Measurements from ENCODE around the gene RPL35.

RPL35 gene

DNA sequence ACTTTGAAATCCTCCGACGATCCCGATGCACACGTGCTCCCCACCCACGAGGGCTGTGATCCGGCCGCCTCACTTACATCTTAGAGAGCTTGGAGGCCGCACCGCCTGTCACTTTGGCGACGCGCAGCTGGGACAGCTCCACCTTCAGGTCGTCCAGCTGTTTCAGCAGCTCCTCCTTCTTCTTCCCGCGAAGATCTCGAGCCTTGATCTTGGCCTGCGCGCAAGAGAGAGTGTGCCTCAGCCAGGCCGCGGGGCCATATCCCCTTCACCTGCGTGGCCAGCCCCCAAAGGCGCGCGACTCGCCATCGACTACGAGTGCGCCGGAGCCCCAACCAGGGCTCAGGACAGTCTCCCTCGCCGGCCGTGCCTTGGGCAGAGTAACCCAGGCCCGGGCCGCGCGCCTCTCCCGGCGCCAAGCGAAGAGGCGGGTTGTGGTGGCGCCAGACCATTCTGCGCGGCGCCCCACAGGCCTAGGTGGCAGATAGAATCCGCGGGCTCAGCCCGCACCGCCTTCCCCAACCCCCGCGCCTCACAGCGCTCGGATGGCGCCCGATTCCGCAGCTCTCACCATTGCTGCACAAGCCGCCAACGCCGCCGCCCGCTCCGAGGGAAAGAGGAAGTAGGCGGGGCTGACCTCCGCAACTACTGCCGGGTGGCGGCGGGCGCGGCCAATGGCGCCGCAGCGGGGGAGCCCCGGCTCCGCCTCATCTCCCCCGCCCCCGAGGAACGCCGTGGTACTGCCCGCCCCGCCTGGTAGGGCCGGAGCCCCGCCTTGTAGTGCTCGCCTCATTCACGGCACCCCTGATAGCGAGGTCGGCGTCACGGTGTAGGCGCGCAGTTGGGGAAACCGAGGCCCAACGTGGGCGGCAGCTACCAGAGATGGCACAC lies at the start of gene RPL35, which contains the start of gene ARPC5L:
Gene RPL35 (minus strand): TSS at position 616 of the 888 bp plus-strand sequence. CDS start 45 bp downstream, at position 571.
Gene ARPC5L (plus strand): TSS at position 789 of the 888 bp plus-strand sequence. CDS start 7,161 bp downstream, outside the sequence.
- peak; percentile 94 for DNase-seq

DNA sequence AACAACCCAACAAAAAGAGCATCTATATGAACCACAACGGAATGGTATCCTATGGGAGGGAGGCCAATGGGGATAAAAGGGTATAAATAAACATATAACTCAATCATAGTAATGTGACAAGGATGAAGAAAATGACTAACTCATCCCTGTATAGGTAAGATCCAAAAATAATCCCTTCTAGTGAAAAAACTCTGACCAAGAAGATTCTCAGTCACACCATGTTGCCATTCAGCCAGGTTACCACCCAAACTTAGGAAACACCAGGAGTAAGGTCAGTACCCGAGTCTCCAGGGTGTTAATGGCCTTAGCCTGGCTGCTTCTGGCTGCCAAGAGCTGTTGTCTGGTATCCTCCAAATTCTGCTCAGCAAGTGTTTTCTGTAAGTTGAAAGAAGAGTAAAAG lies 46.3 kb upstream of the RPL35 start:
- no peak for DNase-seq

DNA sequence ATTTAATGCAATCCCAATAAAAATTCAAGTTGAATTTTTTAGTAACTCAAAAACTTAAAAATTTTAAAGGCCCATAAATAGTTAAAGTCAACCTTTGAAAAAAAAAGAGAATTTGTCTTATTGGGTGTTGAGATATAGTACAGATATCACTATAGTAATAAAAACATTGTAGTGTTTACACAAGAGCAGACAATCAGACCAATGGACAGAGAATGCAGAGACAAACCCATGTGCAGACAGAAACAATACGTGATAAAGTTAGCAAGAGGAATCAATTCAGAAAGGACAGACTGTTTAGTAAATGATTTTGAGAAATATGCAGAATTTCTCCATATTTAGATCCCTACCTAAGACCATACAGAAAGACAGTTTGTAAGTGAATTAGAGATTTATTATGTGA lies 45.2 kb upstream of the RPL35 start:
- DNase-seq = no peak

DNA sequence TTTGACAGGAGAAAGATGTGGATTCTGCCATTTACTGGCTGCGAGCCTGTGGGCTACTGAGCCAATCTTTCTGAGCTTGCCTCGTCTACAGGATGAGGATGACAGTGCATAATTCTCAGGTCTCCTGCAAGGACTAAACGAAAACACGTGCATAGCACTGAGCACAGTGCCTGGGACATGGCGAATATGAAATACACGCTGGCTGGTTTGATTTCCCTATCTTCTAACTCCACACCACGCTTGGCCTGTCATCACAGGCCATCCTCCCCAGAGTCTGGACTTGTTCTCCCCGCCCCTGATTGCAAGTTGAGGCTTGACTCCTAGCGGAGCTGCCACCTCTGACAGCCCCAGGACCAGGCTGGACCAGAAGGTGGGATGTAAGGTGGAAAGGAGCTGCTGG lies 38.1 kb upstream of the RPL35 start:
- no peak for DNase-seq

DNA sequence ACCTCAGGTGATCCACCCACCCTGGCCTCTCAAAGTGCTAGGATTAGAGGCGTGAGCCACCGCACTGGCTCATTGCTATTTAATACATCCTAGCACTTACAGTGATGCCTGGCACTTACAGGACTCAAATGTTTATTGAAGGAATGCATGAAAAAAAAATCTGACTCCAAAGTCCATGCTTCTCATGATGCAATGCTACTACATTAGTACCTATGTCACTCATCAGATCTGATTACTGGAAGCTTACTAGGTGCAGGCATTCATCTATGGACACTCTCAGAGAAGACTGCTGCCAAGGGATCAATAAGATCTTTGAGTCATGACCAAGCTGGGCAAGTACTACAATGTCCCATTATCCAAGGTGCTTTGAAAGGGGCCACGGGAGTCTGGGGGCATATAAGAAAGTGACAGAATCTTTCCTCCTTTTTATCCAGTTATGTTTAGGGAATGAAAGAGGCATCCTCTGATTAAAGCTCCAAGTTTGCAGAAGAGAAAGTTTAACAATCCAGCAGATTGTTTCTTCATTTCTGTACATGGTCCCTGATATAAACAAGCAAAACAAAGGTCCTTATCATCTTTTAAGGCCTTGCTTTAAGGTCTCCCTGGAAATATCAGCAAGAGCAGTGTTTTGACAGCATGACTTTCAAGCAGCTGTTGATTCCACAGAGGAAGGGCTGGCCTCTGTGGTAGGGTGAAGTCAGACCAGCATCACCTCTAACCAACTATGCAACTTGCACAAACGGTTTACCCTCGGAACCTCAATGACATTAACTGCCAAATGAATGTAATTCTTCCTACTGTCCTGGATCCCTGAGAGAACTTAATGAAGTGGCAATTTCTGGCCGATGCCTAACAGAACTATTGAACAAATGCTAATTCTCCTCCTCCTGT lies 36.1 kb upstream of the RPL35 start:
- DNase-seq = no peak

- no peak for DNase-seq
Observed at GRCh38 chr9:124894741-124895170, 33.0 kb upstream of the RPL35 start.

DNA sequence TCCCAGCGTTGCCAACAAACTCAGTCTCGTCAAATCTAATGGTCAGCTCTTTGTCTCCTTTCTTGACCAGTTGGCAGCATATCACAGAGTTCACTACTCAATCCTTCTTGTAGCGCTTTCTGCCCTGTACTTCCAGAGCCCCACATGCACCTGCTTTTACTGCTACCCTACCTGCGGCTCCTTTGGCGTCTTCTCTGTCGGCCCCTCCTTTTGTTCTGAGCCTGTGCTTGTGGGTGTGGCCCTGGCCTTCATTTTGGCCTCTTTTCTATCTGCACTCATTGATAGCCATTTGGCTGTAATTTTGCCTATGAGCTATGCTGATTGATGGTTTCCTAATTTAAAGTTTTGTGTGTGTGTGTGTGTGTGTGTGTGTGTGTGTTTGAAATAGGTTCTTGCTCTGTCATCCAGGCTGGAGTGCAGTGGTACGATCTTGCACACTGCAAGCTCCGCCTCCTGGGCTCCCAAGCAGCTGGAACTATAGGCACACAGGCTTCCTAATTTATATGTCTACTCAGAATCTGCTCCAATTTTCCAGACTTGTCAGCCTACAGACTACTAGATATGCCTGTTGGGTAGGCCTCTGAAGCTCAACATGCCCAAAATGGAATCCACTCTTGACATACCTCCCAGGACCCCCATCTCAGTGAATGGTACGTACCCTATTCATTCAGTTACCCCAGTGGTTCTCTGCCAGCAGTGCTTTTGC lies 32.4 kb upstream of the RPL35 start:
- DNase-seq = no peak

GRCh38 chr9:124890179-124890578 lies 28.4 kb upstream of the RPL35 start:
- DNase-seq = no peak

GRCh38 chr9:124889006-124889405 lies 27.2 kb upstream of the RPL35 start:
- DNase-seq = no peak

GRCh38 chr9:124887832-124888231 lies 26.1 kb upstream of the RPL35 start:
- DNase-seq = no peak

DNA sequence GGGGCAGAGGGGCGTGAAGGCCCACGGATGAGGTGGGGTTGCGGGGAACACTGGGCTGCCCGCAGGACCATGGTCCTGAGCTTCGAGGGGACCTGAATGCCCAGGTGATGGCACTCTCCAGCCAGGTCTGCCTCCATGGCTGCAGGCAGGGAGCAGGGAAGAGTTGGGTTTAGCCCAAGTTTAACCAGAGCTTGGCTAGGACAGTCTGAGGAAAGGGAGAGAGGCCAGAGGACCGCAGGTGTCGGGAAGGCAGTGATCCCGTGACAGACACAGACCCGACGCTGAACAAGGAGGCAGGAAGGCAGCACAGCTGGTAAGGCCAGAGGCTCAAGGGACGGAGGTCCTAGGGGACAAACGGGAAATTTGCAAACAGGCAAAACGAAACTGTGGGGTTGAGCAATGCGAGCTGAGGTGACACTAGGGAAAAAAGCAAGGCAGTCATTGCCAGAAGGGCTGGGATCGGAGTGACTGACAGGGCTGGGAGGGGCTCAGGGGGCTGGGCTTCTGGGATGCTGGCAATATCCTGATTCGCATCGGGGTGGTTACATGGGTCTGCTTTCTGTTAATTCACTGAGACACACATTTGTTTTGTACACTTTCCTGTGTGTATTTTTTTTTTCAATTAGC lies 25.2 kb upstream of the RPL35 start:
- DNase-seq = no peak

- no peak for DNase-seq
Observed at GRCh38 chr9:124886461-124886860, 24.7 kb upstream of the RPL35 start.

DNA sequence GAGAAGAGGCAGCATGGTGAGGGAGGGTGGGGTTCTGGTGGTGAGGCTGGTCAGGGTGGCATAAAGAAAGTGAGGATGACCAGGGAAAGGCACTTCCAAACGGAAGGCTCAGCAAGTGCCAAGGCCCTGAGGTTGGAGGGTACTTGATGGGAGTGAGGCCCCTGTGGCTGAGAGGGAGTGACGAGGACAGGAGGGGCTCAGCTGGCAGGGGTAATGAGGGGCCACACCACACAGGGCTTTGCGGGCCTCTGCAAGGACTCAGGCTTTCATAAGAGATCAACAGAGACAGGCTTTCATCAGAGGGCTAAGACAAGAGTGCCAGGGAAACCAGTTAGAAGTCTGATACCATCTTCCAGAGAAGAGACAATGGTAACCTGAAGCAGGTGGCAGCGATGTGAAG lies 23.8 kb upstream of the RPL35 start:
- no peak for DNase-seq

DNA sequence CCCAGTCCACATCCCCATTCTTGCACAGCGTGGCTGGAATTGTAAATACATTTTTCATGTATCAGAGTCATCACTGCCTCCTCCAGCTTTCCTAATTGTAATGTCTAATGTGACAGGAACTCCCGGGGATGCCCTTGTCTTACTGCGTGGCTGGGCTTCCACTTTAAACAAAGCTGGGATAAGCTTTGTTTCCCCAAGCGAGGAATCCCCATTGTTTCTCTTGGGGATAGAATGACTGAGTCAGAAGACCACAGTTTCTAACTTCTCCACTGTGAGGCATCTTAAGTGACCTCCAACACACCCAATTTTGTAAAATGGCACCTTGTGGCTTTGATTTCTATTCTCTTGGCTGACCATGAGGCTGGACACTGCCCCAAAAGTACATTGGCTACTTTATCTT lies 22.6 kb upstream of the RPL35 start:
- DNase-seq = no peak

- no peak for DNase-seq
Observed at GRCh38 chr9:124882231-124882630, 20.5 kb upstream of the RPL35 start.

GRCh38 chr9:124881138-124881743 lies 19.5 kb upstream of the RPL35 start:
- no peak for DNase-seq

GRCh38 chr9:124880501-124880900 lies 18.7 kb upstream of the RPL35 start:
- DNase-seq = no peak

GRCh38 chr9:124879226-124879625 lies 17.5 kb upstream of the RPL35 start:
- DNase-seq = no peak

DNA sequence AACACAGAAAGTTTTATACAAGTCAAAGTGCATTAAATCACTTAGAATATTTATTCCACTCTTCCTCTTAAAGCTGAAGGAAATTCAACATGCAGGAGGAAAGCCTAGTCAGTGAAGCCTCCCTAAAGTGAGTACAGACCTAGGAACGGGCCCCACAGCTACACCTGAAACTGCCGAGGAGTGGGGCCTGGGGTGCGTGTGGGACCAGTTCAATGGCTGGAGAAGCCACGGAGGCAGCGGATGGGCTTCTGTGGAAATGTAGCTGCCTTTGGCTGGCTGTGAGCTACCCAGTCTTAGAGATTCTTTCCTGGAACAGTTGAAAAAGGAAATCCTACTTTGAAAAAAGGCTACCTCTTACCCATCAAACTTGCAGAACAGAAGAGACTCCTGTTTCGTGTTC lies 16.8 kb upstream of the RPL35 start:
- DNase-seq = no peak

- DNase-seq = no peak
Observed at GRCh38 chr9:124878021-124878420, 16.3 kb upstream of the RPL35 start.

- no peak for DNase-seq
Observed at GRCh38 chr9:124877021-124877782, 15.4 kb upstream of the RPL35 start.
